HG03342 (cell line): Measurements from ENCODE around the gene FABP1.

Experiments
- ATAC-seq: cut with Tn5 transposase; IDR thresholded peaks from one replicate; pipeline ENCODE4 v1.9.1; 2021; ENCODE audit warnings: mild to moderate bottlenecking, moderate library complexity; ENCODE audit not compliant: unreplicated experiment

FABP1 gene

DNA sequence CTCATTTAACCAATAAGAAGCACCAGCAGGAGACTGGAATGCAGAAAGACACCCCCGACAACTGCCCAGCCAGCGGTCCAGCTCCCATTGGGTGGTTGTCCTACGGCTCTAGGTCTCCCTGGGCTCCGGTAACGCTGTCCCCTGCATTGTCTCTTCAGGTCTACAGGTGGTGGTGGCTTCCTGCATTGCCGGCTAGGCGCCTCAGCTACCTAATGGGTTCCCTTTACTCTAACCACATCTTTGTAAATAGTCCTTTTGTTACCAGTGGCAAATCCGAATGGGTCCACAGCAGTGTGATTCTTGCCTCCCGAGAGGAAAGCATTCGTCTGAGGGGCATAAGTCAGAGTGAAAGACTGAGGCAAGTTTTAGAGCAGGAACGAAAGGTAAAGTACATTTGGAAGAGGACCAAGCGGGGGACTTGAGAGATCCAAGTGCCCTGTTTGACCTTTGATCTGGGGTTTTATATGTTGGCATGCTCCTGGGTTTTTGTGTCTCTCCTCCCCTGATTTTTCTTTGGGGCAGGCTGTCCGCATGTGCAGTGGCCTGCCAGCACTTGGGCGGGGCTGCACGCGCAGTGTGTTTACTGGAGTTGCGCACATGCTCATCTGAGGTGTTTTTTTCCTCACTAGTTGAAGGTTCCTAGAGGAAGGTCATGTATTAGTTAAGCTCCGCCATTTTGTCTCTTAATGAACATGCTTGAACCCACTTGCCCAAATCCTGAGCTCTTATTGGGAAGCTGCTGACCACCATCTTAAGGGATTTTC lies 11.0 kb downstream of the FABP1 start:
- no peak for ATAC-seq

GRCh38 chr2:88115825-88116518 lies 11.9 kb downstream of the FABP1 start:
- ATAC-seq, result no peak

- ATAC-seq, result no peak
Observed at GRCh38 chr2:88114889-88115288, 13.0 kb downstream of the FABP1 start.

DNA sequence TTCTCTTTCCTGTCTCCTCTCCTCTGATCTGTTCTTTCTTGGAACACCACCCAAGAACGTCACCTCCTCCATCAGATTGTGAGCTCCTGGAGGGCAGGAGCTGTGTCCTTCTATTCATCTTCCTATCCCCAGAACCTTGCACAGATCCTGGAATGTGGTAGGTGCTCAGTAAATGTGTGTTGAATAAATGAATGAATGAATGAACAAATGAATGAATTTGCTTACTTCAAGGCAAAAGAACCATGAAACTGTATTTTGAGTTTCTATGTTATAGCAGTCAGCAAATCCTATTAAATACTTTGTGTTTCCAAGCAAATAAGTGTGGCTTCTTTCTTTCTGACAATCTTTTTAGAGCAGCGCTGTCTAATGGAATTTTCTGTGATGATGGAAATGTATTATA lies 14.8 kb downstream of the FABP1 start:
- no peak for ATAC-seq

DNA sequence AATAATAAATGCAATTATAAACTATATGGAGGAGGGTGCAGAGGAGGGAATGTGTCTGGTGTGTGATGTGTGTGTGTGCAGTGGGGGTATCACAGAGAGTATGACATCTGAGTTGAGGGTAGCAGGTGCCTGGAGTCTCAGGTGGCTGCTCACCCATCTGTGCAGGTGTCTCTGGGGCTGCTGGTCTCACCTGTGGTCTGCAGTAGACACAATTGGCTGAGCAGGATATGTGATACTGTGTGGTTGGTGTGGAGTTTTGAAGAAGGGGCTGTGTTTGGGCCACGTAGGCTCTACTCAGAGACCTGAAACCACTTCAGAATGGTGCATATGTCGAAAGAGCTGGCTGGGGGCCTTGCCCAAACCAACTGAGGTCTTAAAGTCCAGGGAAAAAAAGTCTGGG lies 17.0 kb downstream of the FABP1 start:
- no peak for ATAC-seq

- no peak for ATAC-seq
Observed at GRCh38 chr2:88108796-88109195, 19.1 kb downstream of the FABP1 start.

DNA sequence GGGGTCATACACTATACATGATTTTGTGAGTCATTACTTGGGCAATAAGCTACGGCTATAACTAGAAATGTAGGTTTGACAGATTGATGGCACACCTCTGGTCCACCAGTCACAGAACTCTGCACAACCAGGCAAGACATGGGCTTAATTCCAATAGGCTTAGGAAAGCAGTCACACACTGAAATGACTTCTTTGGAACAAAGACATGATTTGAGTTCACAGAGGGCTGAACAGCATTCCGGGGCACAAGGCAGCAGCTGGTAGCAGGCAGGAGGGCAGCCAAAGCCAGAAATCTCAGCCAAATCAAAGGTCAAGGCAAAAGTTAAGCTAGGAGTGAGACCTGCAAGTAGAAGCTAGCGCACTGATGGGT lies 27.4 kb downstream of the FABP1 start:
- no peak for ATAC-seq

GRCh38 chr2:88099798-88100488 lies 27.9 kb downstream of the FABP1 start:
- ATAC-seq, result no peak

DNA sequence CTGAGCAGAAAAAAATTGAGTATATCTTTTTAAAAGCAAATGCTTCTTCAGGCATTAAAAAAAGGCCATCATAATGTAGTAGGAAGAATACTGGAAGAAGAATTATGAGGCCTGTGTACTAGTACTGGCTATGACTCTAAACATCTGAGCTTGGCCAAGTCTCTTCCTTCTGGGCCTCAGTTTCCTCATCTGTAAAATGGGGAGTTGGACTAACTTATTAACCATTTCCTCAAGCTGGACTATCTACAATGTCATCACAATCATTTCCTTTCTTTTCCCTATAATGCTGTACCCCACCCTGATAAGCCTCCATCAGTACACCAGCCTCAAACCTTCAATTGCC lies 29.3 kb downstream of the FABP1 start:
- no peak for ATAC-seq

GRCh38 chr2:88097891-88098557 lies 29.8 kb downstream of the FABP1 start:
- no peak for ATAC-seq

DNA sequence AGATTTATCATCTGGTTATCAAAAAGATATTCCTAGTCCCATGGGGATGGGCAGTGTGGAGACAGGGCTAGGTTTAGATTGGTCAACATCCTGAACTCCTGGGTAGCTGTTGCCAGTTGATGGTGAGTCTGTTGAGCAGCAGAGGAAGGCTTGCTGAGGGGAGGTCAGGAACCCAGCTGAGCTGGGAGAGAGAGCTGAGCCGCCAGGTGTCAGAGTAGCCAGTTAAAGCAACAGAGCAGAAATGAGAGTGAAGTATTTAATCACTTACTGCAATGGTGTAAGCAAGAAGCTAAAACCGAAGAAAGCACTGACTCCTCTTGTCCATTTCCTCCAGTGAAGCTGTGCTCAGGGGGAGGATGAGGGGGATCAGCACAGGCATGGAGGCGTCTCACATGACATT lies 30.7 kb downstream of the FABP1 start:
- ATAC-seq, result no peak

DNA sequence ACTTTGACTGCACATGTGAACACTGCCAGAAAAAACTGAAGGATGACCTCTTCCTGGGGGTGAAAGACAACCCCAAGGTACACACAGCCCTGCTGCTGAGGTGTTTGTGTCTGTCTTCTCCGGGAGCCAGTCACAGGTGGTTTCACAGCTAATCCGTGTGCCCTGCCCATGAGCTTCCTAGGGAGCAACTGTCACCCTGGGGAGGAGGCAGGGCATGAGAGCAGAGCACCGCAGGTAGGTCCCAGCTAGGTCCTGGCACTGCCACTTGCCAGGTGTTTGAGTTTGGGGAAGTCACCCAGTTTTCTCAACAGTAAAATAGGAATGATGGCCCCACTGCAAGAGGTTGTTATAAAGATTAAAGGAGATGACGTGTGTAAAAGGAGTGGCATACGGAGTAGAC lies 31.2 kb downstream of the FABP1 start:
- ATAC-seq, result no peak

GRCh38 chr2:88095022-88095421 lies 32.8 kb downstream of the FABP1 start:
- no peak for ATAC-seq

DNA sequence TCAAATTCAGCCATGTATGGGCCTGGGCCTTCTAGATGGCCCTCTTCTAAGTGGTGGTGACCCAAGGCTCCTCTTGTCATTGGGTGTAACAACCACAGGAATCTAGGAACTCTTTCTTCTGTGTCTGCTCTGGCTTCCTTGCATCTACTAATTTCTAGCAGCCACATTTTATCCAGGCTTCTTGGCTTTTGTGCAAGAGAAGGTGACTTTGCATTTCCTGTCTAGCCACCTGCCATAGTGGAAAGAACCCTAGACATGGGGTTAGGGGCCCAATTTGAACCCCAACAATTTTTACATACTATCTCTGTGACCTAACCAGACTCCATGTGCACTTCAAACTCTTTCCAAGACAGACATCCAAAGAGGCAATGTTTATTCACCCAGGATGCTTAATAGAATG lies 35.1 kb downstream of the FABP1 start:
- no peak for ATAC-seq

GRCh38 chr2:88091943-88092342 lies 35.9 kb downstream of the FABP1 start:
- no peak for ATAC-seq

- ATAC-seq, result no peak
Observed at GRCh38 chr2:88090446-88091283, 37.2 kb downstream of the FABP1 start.

DNA sequence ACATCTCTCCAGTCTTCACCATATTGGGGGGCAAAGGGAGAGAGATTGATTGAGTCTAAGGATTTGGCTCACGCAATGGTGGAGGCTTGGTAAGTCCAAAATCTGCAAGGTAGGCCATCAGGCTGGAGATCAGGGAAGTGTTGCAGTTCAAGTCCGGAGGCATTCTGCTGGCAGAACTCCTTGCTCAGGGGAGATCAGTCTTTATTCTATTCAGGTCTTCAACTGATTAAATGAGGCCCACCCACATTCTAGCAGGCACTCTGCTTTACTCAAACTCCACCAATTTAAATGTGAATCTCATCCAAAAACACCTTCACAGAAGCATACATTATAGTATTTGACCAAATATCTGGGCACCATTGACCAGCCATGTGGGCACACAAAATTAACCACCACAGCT lies 38.9 kb downstream of the FABP1 start:
- no peak for ATAC-seq

DNA sequence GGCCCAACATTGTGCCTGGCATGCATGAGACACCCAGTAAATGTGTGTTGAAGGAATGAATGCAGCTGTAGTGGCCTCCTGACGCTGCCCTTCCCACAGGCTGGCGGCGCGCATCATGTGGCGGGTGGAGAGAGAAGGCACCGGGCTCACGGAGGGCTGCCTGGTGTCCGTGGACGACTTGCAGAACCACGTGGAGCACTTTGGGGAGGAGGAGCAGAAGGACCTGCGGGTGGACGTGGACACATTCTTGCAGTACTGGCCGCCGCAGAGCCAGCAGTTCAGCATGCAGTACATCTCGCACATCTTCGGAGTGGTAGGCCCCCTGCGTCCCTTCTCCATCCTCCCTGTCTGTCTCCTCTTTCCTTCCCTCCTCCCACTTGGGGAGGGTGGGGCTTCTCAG lies 40.1 kb downstream of the FABP1 start:
- no peak for ATAC-seq

- no peak for ATAC-seq
Observed at GRCh38 chr2:88087073-88087472, 40.8 kb downstream of the FABP1 start.

DNA sequence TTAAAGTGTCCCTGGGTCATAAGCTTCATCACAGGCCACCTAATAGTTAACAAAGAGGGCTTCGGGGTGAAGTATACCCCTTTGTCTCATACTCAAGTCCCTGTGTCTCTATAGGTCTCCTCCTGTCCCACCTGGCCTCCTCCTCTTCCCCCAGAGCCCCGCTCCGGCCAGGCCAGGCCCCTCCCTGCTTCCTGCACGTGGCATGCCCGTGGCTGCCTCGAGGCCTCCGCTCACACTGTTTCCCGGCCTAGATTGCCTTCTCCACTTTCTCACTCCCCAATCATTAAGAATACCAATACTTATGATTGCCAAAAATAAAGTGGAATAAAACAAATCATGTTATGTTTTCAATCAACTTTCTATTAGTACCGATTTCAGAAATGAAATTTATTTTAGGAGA lies 41.5 kb downstream of the FABP1 start:
- ATAC-seq, result no peak

GRCh38 chr2:88085602-88086001 lies 42.3 kb downstream of the FABP1 start:
- ATAC-seq, result no peak
